ENCODE data around the gene PDXP. TPM values are rescaled to one million over a fixed set of nuclear protein-coding genes. Genes with fewer than 3 reads are reported as not detected.

PDXP gene
- total and polyA plus RNA-seq, 9 of the 15 experiments (the other 6 are each of a cell fraction or from before 2014, with no cell fraction given), result 7.9 to 54.2 (median 38.8) TPM

DNA sequence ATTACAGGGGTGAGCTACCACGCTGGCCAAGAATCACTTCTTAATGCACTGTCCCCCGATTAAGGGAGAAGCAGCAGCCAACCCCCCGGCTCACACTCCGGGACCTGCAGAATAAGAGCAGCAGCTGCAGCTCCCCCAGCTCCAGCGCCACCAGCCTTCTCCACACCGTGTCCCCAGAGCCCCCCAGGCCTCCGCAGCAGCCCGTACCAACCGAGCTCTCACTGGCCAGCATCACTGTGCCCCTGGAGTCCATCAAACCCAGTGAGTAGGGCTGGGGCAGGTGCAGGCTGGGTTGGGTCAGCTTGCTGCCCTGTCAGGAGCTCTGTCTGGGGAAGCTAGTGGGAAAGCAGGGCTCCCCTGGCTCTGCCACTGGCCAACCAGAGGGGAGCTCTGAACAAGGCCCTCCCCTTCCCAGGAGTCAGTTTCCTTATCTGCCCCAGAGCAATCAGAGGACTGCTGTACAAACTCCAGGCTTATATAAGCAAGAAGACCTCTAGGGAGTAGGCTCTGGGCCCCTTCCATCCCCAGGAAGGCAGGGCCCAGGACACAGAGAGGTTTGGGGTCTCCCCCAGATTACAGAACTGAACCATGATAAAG lies 27.6 kb upstream of the PDXP start:
- TF ChIP-seq ZNF696 (CRISPR knock-in tag; conservative IDR thresholded peaks at IDR 0.05) (no peak), SMARCC2 (IDR thresholded peaks at IDR 0.05; ENCODE audit: low read depth) (no peak), POLR2B (IDR thresholded peaks at IDR 0.05; ENCODE audit: low read depth, partially characterized antibody) (no peak), CTBP1 (IDR thresholded peaks at IDR 0.05; ENCODE audit: borderline replicate concordance) (no peak), NR1H2 (CRISPR knock-in tag; IDR thresholded peaks at IDR 0.05) (no peak), ZBTB7A (IDR thresholded peaks at IDR 0.05; ENCODE audit: borderline replicate concordance, control insufficient read depth, low read depth, low read length) (no peak), ZNF507 (tag; conservative IDR thresholded peaks at IDR 0.05) (no peak), HDAC6 (IDR thresholded peaks at IDR 0.05; ENCODE audit: low read depth, low read length) (no peak), ETV1 (tag; conservative IDR thresholded peaks at IDR 0.05; ENCODE audit: low read depth) (no peak), ZNF644 (tag; IDR thresholded peaks at IDR 0.05; ENCODE audit: low read depth) (no peak)
- TF ChIP-seq, protein P1, sequence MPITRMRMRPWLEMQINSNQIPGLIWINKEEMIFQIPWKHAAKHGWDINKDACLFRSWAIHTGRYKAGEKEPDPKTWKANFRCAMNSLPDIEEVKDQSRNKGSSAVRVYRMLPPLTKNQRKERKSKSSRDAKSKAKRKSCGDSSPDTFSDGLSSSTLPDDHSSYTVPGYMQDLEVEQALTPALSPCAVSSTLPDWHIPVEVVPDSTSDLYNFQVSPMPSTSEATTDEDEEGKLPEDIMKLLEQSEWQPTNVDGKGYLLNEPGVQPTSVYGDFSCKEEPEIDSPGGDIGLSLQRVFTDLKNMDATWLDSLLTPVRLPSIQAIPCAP (CRISPR knock-in tag; IDR thresholded peaks at IDR 0.05; ENCODE audit: borderline replicate concordance), result no peak
- TF ChIP-seq, protein P2, sequence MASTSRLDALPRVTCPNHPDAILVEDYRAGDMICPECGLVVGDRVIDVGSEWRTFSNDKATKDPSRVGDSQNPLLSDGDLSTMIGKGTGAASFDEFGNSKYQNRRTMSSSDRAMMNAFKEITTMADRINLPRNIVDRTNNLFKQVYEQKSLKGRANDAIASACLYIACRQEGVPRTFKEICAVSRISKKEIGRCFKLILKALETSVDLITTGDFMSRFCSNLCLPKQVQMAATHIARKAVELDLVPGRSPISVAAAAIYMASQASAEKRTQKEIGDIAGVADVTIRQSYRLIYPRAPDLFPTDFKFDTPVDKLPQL (IDR thresholded peaks at IDR 0.05; ENCODE audit: extremely low read depth, insufficient read length), result no peak
- ChIA-PET POLR2A (interaction anchor here (0.7 to 1.6 kb wide), 6 partner anchors 9 to 76 kb away, joined by 3 to 5 read pairs (median 4); partner anchors contain the start of gene LGALS1), CTCF (ENCODE audit: low intra/inter-chr PET ratio) (no interaction called here)
- Histone ChIP-seq H3K9me1 (ENCODE audit: control insufficient read depth, insufficient read depth, low read length) (no peaks in the 10 kb centered on the region), H2AFZ (ENCODE audit: low read depth, low read length) (no peak overlapping the region), H3K9ac (ENCODE audit: insufficient read depth in 1 of 2, low read depth in 2 of 2, low read length in 2 of 2) (peak overlapping the region in 1 of 2 experiments; percentile 77; a peak in 2 of 4 replicates), H3K9me3 (replicated peaks; ENCODE audit: control insufficient read depth, insufficient read depth, low read depth, low read length) (no peaks in the 10 kb centered on the region), H3K4me1 (replicated peaks in 1 of 2; ENCODE audit: control insufficient read depth in 2 of 2, insufficient read depth in 2 of 2, low read length in 2 of 2) (peaks cover 30 to 64% of the 10 kb centered on the region in 2 experiments), H3K79me2 (ENCODE audit: control insufficient read depth, insufficient read depth, low read length) (no peaks in the 10 kb centered on the region), H3K27me3 (ENCODE audit: control insufficient read depth in 2 of 2, insufficient read depth in 2 of 2, low read length in 2 of 2) (no peaks in the 10 kb centered on the region), H3K36me3 (ENCODE audit: control insufficient read depth, insufficient read depth, low read length) (peaks cover 38% of the 10 kb centered on the region; the same call in 2 of the 3 replicates), H4K20me1 (replicated peaks; ENCODE audit: control insufficient read depth, insufficient read depth, low read length) (no peaks in the 10 kb centered on the region), H3K4me3 (no peak overlapping the region), H3K27ac (ENCODE audit: extremely low read depth, low read depth, low read length) (no peak overlapping the region), H3K4me2 (ENCODE audit: insufficient read depth, low read length) (no peak overlapping the region)
- in situ Hi-C loops (cut with MboI) (no loop called here), intact Hi-C loops (cut with micrococcal nuclease) (no loop called here)
- DNase-seq (ENCODE audit: extremely low read depth in 1 of 4, low spot score in 3 of 4), result peak; percentile 50 to 65 (median 56)
- 98% methylated on average over 7 of the region's 9 CpGs for WGBS (ENCODE audit: insufficient coverage, low coverage, missing lambda C conversion rate)
- ATAC-seq, result peak; percentile 31
- no TSS peak for BruUV-seq (replicated peaks)
- peak; percentile 78 for FAIRE-seq
